ENCODE data around the gene POC1A. TPM values are rescaled to one million over a fixed set of nuclear protein-coding genes. Genes with fewer than 3 reads are reported as not detected.
"Not testable (repeated sequence)": the region's sequence is repeated elsewhere in the genome, so short reads cannot be mapped to it uniquely, and the experiment has no call there.

POC1A gene
- total RNA-seq, 4 donors from 2014 or later, result 1.1 to 4.8 (median 4.7) TPM; not detected in 1

- Histone ChIP-seq H3K36me3 (no peaks in the 10 kb centered on the region), H3K4me1 (no peaks in the 10 kb centered on the region), H3K4me3 (no peak overlapping the region), H3K27me3 (no peaks in the 10 kb centered on the region), H3K27ac (no peak overlapping the region), H3K9me3 (no peaks in the 10 kb centered on the region)
- TF ChIP-seq POLR2A (IDR thresholded peaks at IDR 0.05), result no peak
- TF ChIP-seq CTCF (IDR thresholded peaks at IDR 0.05), result no peak
- intact Hi-C loops (cut with DNase I; ENCODE audit: low total_unique reads), result no loop called here
- DNase-seq, result no peak
Measured at GRCh38 chr3:52038227-52038626, 116.0 kb downstream of the POC1A start.

- intact Hi-C loops (cut with DNase I; ENCODE audit: low total_unique reads), result no loop called here
- Histone ChIP-seq H3K4me3 (no peak overlapping the region), H3K9me3 (no peaks in the 10 kb centered on the region), H3K27me3 (no peaks in the 10 kb centered on the region), H3K4me1 (no peaks in the 10 kb centered on the region), H3K27ac (no peak overlapping the region), H3K36me3 (no peaks in the 10 kb centered on the region)
- DNase-seq, result no peak
- TF ChIP-seq POLR2A (IDR thresholded peaks at IDR 0.05) (no peak), CTCF (IDR thresholded peaks at IDR 0.05) (no peak)
Measured at GRCh38 chr3:52037291-52037690, 116.9 kb downstream of the POC1A start.

- intact Hi-C loops (cut with DNase I; ENCODE audit: low total_unique reads), result no loop called here
- no peak for DNase-seq
- Histone ChIP-seq H3K9me3 (no peaks in the 10 kb centered on the region), H3K36me3 (no peaks in the 10 kb centered on the region), H3K27ac (no peak overlapping the region), H3K27me3 (no peaks in the 10 kb centered on the region), H3K4me3 (no peak overlapping the region), H3K4me1 (no peaks in the 10 kb centered on the region)
- no peak for TF ChIP-seq POLR2A (IDR thresholded peaks at IDR 0.05)
Measured at GRCh38 chr3:52036829-52037228, 117.4 kb downstream of the POC1A start.

GRCh38 chr3:52036222-52036694 lies 118.0 kb downstream of the POC1A start:
- H3K27me3 ChIP-seq, result no peaks in the 10 kb centered on the region
- H3K36me3 ChIP-seq, result no peaks in the 10 kb centered on the region
- H3K4me3 ChIP-seq, result no peak overlapping the region
- intact Hi-C loops (cut with DNase I; ENCODE audit: low total_unique reads), result no loop called here
- no peak overlapping the region for H3K27ac ChIP-seq
- TF ChIP-seq CTCF (IDR thresholded peaks at IDR 0.05) (no peak), POLR2A (IDR thresholded peaks at IDR 0.05) (no peak)
- H3K4me1 ChIP-seq, result no peaks in the 10 kb centered on the region
- no peak for DNase-seq
- no peaks in the 10 kb centered on the region for H3K9me3 ChIP-seq

- intact Hi-C loops (cut with DNase I; ENCODE audit: low total_unique reads), result no loop called here
- no peaks in the 10 kb centered on the region for H3K4me1 ChIP-seq
- H3K9me3 ChIP-seq, result no peaks in the 10 kb centered on the region
- no peak overlapping the region for H3K4me3 ChIP-seq
- no peaks in the 10 kb centered on the region for H3K36me3 ChIP-seq
- no peak overlapping the region for H3K27ac ChIP-seq
- no peak for TF ChIP-seq CTCF (IDR thresholded peaks at IDR 0.05)
- TF ChIP-seq POLR2A (IDR thresholded peaks at IDR 0.05), result no peak
- DNase-seq, result no peak
- H3K27me3 ChIP-seq, result no peaks in the 10 kb centered on the region
Measured at GRCh38 chr3:52034651-52035050, 119.6 kb downstream of the POC1A start.

- Histone ChIP-seq H3K27me3 (no peaks in the 10 kb centered on the region), H3K27ac (no peak overlapping the region), H3K4me3 (no peak overlapping the region), H3K9me3 (no peaks in the 10 kb centered on the region), H3K4me1 (no peaks in the 10 kb centered on the region), H3K36me3 (no peaks in the 10 kb centered on the region)
- TF ChIP-seq CTCF (IDR thresholded peaks at IDR 0.05) (no peak), POLR2A (IDR thresholded peaks at IDR 0.05) (no peak)
- DNase-seq, result no peak
- intact Hi-C loops (cut with DNase I; ENCODE audit: low total_unique reads), result no loop called here
Measured at GRCh38 chr3:52034212-52034611, 120.0 kb downstream of the POC1A start.

- not testable (repeated sequence) for H3K27ac ChIP-seq
Measured at GRCh38 chr3:52033748-52034147, 120.5 kb downstream of the POC1A start.

More at GRCh38 chr3:52033748-52034147, 120.5 kb downstream of the POC1A start:
- H3K9me3 ChIP-seq; intact Hi-C loops (cut with DNase I; ENCODE audit: low total_unique reads); H3K4me1 ChIP-seq; H3K36me3 ChIP-seq; H3K4me3 ChIP-seq; H3K27me3 ChIP-seq; DNase-seq: not testable (repeated sequence)

All from uterus (tissue), 4 donors.